HepG2 (cell line): Measurements from ENCODE around the gene PCNA. TPM values are rescaled to one million over a fixed set of nuclear protein-coding genes. Genes with fewer than 3 reads are reported as not detected.

Experiments used
- ARID5B ChIP-seq: IDR thresholded peaks from 2 replicates; pipeline ENCODE4 v1.4.0; 2020; ENCODE audit warnings: mild to moderate bottlenecking, missing genetic modification reagents
- ARNT2 ChIP-seq: sonication (generic); formaldehyde crosslinking; IDR thresholded peaks from 2 replicates; pipeline ENCODE4 v1.8.0; 2022; ENCODE audit warnings: mild to moderate bottlenecking, low read depth, missing genetic modification reagents, moderate library complexity
- ATF4 ChIP-seq, 2 experiments: fragments of 450-650 bp in 1 of 2; sonication (generic) in 1 of 2; formaldehyde crosslinking; IDR thresholded peaks; 2 replicates each; pipeline versions ENCODE4 v1.5.0 to v1.8.0; 2020 to 2022; ENCODE audit warnings: mild to moderate bottlenecking in 1 of 2, missing genetic modification reagents in 1 of 2
- GPBP1L1 ChIP-seq: sonication (generic); formaldehyde crosslinking; IDR thresholded peaks from 2 replicates; pipeline ENCODE4 v1.5.0; 2020; ENCODE audit warnings: mild to moderate bottlenecking, missing genetic modification reagents
- HMG20B ChIP-seq: conservative IDR thresholded peaks from 2 replicates; pipeline ENCODE4 v1.6.1; 2016; ENCODE audit warnings: missing genetic modification reagents, missing compliant biosample characterization
- HNRNPH1 ChIP-seq: fragments of 200-400 bp; formaldehyde crosslinking; optimal IDR thresholded peaks from 2 replicates; pipeline ENCODE3; 2017; ENCODE audit warnings: mild to moderate bottlenecking, low read depth, low read length
- JUND ChIP-seq: sonication (generic); formaldehyde crosslinking; IDR thresholded peaks from 2 replicates; pipeline ENCODE4 v1.8.0; 2022; ENCODE audit warnings: mild to moderate bottlenecking, missing genetic modification reagents
- MYNN ChIP-seq: sonication (generic); formaldehyde crosslinking; IDR thresholded peaks from 2 replicates; pipeline ENCODE4 v1.4.0; 2020; ENCODE audit warnings: mild to moderate bottlenecking, low read depth, missing genetic modification reagents
- NONO ChIP-seq, 2 experiments: fragments of 450-650 bp in 1 of 2; sonication (generic) in 1 of 2; formaldehyde crosslinking in 1 of 2; IDR thresholded peaks in 1 of 2; conservative IDR thresholded peaks in 1 of 2; 2 replicates each; pipeline versions ENCODE4 v1.6.1 to v1.8.0; 2017 to 2022; ENCODE audit warnings: mild to moderate bottlenecking in 1 of 2, missing genetic modification reagents in 1 of 2, moderate library complexity in 1 of 2
- NR2F6 ChIP-seq, 2 experiments: IDR thresholded peaks; 2 replicates each; pipeline ENCODE4 v1.6.1; 2016; ENCODE audit warnings: antibody characterized with exemption in 1 of 2, mild to moderate bottlenecking in 1 of 2
- POLR2A ChIP-seq, 2 experiments: IDR thresholded peaks; 2 replicates each; pipeline ENCODE4 v1.6.1; 2011; ENCODE audit warnings: low read depth in 2 of 2, low read length in 2 of 2, mild to moderate bottlenecking in 1 of 2, moderate library complexity in 1 of 2; ENCODE audit not compliant: insufficient read depth in 1 of 2
- REPIN1 ChIP-seq: sonication (generic); formaldehyde crosslinking; IDR thresholded peaks from 2 replicates; pipeline ENCODE4 v1.8.0; 2022; ENCODE audit warnings: missing genetic modification reagents, low read depth, mild to moderate bottlenecking, borderline replicate concordance
- SAP130 ChIP-seq: IDR thresholded peaks from 2 replicates; pipeline ENCODE4 v1.6.1; 2016; ENCODE audit warnings: low read depth
- ZC3H13 ChIP-seq: sonication (generic); formaldehyde crosslinking; IDR thresholded peaks from 2 replicates; pipeline ENCODE4 v1.8.1; 2023; ENCODE audit warnings: mild to moderate bottlenecking, missing genetic modification reagents, moderate library complexity
- ZFP90 ChIP-seq: sonication (generic); formaldehyde crosslinking; IDR thresholded peaks from 2 replicates; pipeline ENCODE4 v1.8.0; 2022; ENCODE audit warnings: missing genetic modification reagents, mild to moderate bottlenecking, inconsistent platforms, borderline replicate concordance
- ZKSCAN1 ChIP-seq: fragments of 150-350 bp; IDR thresholded peaks from 2 replicates; pipeline ENCODE4 v1.6.1; 2014; ENCODE audit warnings: low read length
- ZMAT5 ChIP-seq: sonication (generic); formaldehyde crosslinking; IDR thresholded peaks from 2 replicates; pipeline ENCODE4 v1.5.0; 2020; ENCODE audit warnings: mild to moderate bottlenecking, low read depth, missing genetic modification reagents, borderline replicate concordance
- ZNF124 ChIP-seq: sonication (generic); formaldehyde crosslinking; IDR thresholded peaks from 2 replicates; pipeline ENCODE4 v1.4.0; 2020; ENCODE audit warnings: missing genetic modification reagents
- ZNF547 ChIP-seq: sonication (generic); formaldehyde crosslinking; IDR thresholded peaks from 2 replicates; pipeline ENCODE4 v1.5.1; 2020; ENCODE audit warnings: mild to moderate bottlenecking, missing genetic modification reagents
- polyA plus RNA-seq, 8 experiments: library from polyadenylated mRNA; depleted of rRNA in 3 of 8; stranded (reverse) in 7 of 8; unstranded in 1 of 8; fragments of >200 nt; fragmentation: Illumina TruSeq in 4 of 8; extraction: Trizol in 4 of 8; gene quantifications; 2 replicates each; pipeline versions ENCODE4 v1.2.1 to v1.2.3, GENCODE V29; 2011 to 2016; ENCODE audit warnings: low read depth in 4 of 8, missing spikeins in 1 of 8, mixed read lengths in 1 of 8; ENCODE audit not compliant: insufficient read depth in 1 of 8
- total RNA-seq, 5 experiments: library from RNA; depleted of rRNA; stranded (reverse); fragments of >200 nt; fragmentation: Illumina TruSeq; extraction: Trizol; gene quantifications; 2 replicates each; pipeline ENCODE4 v1.2.3, GENCODE V29; 2016; ENCODE audit warnings: low read depth in 1 of 5
- TF ChIP-seq, protein P1 (sequence below): sonication (generic); formaldehyde crosslinking; IDR thresholded peaks from 2 replicates; pipeline ENCODE4 v1.8.1; 2023; ENCODE audit warnings: missing genetic modification reagents, mild to moderate bottlenecking, borderline replicate concordance
- TF ChIP-seq, protein P2 (sequence below): sonication (generic); formaldehyde crosslinking; IDR thresholded peaks from 2 replicates; pipeline ENCODE4 v1.4.0; 2020; ENCODE audit warnings: missing genetic modification reagents

Gene PCNA
- total and polyA plus RNA-seq, 2 of the 13 experiments (the other 11 are each of a cell fraction or from before 2014, with no cell fraction given) = 229 to 655 TPM

GRCh38 chr20:5100684-5101347, 18.9 kb downstream of the PCNA start (continued):
- TF ChIP-seq ZC3H13 (CRISPR knock-in tag) (0 out of 2 replicates have a peak, but pooled peaks have one; percentile 36), NONO (IDR thresholded peaks at IDR 0.05) (no peak), NONO (CRISPR knock-in tag; conservative IDR thresholded peaks at IDR 0.05) (0 out of 2 replicates have a peak, but pooled peaks have one; percentile 31), ZNF547 (CRISPR knock-in tag) (0 out of 2 replicates have a peak, but pooled peaks have one; percentile 12), HNRNPH1 (no peak), ARID5B (CRISPR knock-in tag) (peak; percentile 48; the same call in 1 of the 2 replicates), REPIN1 (CRISPR knock-in tag) (peak; percentile 82; the same call in 1 of the 2 replicates), ZKSCAN1 (no peak), GPBP1L1 (no peak), ARNT2 (CRISPR knock-in tag) (peak; percentile 47; the same call in 1 of the 2 replicates), HMG20B (no peak), JUND (no peak), ZFP90 (CRISPR knock-in tag) (no peak), SAP130 (CRISPR knock-in tag) (peak; percentile 25; the same call in 1 of the 2 replicates), ATF4 (CRISPR knock-in tag; IDR thresholded peaks at IDR 0.05) (0 out of 4 replicates have a peak, but pooled peaks of 1 of the 2 experiments have one; percentile 11), ZMAT5 (no peak), MYNN (CRISPR knock-in tag) (no peak), POLR2A (IDR thresholded peaks at IDR 0.05; ENCODE audit: insufficient read depth in 1 of 2, low read depth in 2 of 2, low read length in 2 of 2) (no peak), NR2F6 (IDR thresholded peaks at IDR 0.05) (no peak), NR2F6 (CRISPR knock-in tag; IDR thresholded peaks at IDR 0.05) (peak; percentile 21; the same call in 1 of the 2 replicates), ZNF124 (no peak)
- TF ChIP-seq, protein P1, sequence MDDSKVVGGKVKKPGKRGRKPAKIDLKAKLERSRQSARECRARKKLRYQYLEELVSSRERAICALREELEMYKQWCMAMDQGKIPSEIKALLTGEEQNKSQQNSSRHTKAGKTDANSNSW (CRISPR knock-in tag) = no peak
- TF ChIP-seq, protein P2, sequence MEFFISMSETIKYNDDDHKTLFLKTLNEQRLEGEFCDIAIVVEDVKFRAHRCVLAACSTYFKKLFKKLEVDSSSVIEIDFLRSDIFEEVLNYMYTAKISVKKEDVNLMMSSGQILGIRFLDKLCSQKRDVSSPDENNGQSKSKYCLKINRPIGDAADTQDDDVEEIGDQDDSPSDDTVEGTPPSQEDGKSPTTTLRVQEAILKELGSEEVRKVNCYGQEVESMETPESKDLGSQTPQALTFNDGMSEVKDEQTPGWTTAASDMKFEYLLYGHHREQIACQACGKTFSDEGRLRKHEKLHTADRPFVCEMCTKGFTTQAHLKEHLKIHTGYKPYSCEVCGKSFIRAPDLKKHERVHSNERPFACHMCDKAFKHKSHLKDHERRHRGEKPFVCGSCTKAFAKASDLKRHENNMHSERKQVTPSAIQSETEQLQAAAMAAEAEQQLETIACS (CRISPR knock-in tag) = no peak
